ENCODE results near the gene MYL10.

Gene MYL10

GRCh38 chr7:101635484-101635883 is 6.4 kb upstream of the MYL10 start:
- TF ChIP-seq CTCF (IDR thresholded peaks at IDR 0.05; ENCODE audit: borderline replicate concordance, insufficient read depth, low read depth, low read length) = no peak
- H3K4me3 ChIP-seq (ENCODE audit: low read depth, low read length) = no peak overlapping the region

- no peak overlapping the region for H3K4me3 ChIP-seq (ENCODE audit: low read depth, low read length)
- no peak for TF ChIP-seq CTCF (IDR thresholded peaks at IDR 0.05; ENCODE audit: borderline replicate concordance, insufficient read depth, low read depth, low read length)
Measured at GRCh38 chr7:101634196-101634717, 5.2 kb upstream of the MYL10 start.

- H3K4me3 ChIP-seq (ENCODE audit: low read depth, low read length) = no peak overlapping the region
- TF ChIP-seq CTCF (IDR thresholded peaks at IDR 0.05; ENCODE audit: borderline replicate concordance, insufficient read depth, low read depth, low read length) = no peak
Measured at GRCh38 chr7:101633511-101633910, 4.4 kb upstream of the MYL10 start.

GRCh38 chr7:101632641-101633040 is 3.5 kb upstream of the MYL10 start:
- no peak for TF ChIP-seq CTCF (IDR thresholded peaks at IDR 0.05; ENCODE audit: borderline replicate concordance, insufficient read depth, low read depth, low read length)
- no peak overlapping the region for H3K4me3 ChIP-seq (ENCODE audit: low read depth, low read length)

GRCh38 chr7:101631224-101631714 is 2.2 kb upstream of the MYL10 start:
- TF ChIP-seq CTCF (IDR thresholded peaks at IDR 0.05; ENCODE audit: borderline replicate concordance, insufficient read depth, low read depth, low read length) = no peak
- no peak overlapping the region for H3K4me3 ChIP-seq (ENCODE audit: low read depth, low read length)

- H3K4me3 ChIP-seq (ENCODE audit: low read depth, low read length) = no peak overlapping the region
- no peak for TF ChIP-seq CTCF (IDR thresholded peaks at IDR 0.05; ENCODE audit: borderline replicate concordance, insufficient read depth, low read depth, low read length)
Measured at GRCh38 chr7:101630591-101630990, 1.5 kb upstream of the MYL10 start.

- H3K4me3 ChIP-seq (ENCODE audit: low read depth, low read length) = no peak overlapping the region
- no peak for TF ChIP-seq CTCF (IDR thresholded peaks at IDR 0.05; ENCODE audit: borderline replicate concordance, insufficient read depth, low read depth, low read length)
Measured at GRCh38 chr7:101628522-101628921, 574 bp downstream of the MYL10 start.
